ENCODE data around the gene NHLRC4. TPM values are rescaled to one million over a fixed set of nuclear protein-coding genes. Genes with fewer than 3 reads are reported as not detected.
"Not testable (repeated sequence)": the region's sequence is repeated elsewhere in the genome, so short reads cannot be mapped to it uniquely, and the experiment has no call there.

Gene NHLRC4
- total RNA-seq, 4 donors from 2014 or later, result 0.49 to 1.0 (median 0.57) TPM

GRCh38 chr16:593807-594206 is 27.0 kb downstream of the NHLRC4 start:
- WGBS, 2 donors, result 50 to 62% methylated on average over 16 of the region's 16 CpGs
- TF ChIP-seq CTCF (IDR thresholded peaks at IDR 0.05) (no peak), POLR2A (IDR thresholded peaks at IDR 0.05) (no peak)
- no peak overlapping the region for H3K4me3 ChIP-seq (ENCODE audit: low read depth, poor library complexity, severe bottlenecking)
- no peak for DNase-seq (ENCODE audit: low spot score in 2 of 2)
- intact Hi-C loops (cut with DNase I; ENCODE audit: low total_unique reads), result no loop called here

GRCh38 chr16:595094-595528 is 28.3 kb downstream of the NHLRC4 start:
- TF ChIP-seq POLR2A (IDR thresholded peaks at IDR 0.05), result no peak
- intact Hi-C loops (cut with DNase I; ENCODE audit: low total_unique reads), result no loop called here
- no peak for DNase-seq (ENCODE audit: low spot score in 2 of 2)
- 72 to 73% methylated on average over 11 to 18 of the region's 18 CpGs for WGBS, 2 donors
- H3K4me3 ChIP-seq (ENCODE audit: low read depth, poor library complexity, severe bottlenecking), result no peak overlapping the region

GRCh38 chr16:595942-596735 is 29.3 kb downstream of the NHLRC4 start:
- intact Hi-C loops (cut with DNase I; ENCODE audit: low total_unique reads), result no loop called here
- TF ChIP-seq CTCF (IDR thresholded peaks at IDR 0.05), result no peak
- TF ChIP-seq POLR2A (IDR thresholded peaks at IDR 0.05), result no peak
- H3K4me3 ChIP-seq (ENCODE audit: low read depth, poor library complexity, severe bottlenecking), result no peak overlapping the region
- no peak for DNase-seq (ENCODE audit: low spot score in 2 of 2)
- 75 to 90% methylated on average over 34 of the region's 34 CpGs for WGBS, 2 donors

- 93 to 97% methylated on average over 12 of the region's 12 CpGs for WGBS, 2 donors
- DNase-seq (ENCODE audit: low spot score in 2 of 2), result no peak
- no peak overlapping the region for H3K4me3 ChIP-seq (ENCODE audit: low read depth, poor library complexity, severe bottlenecking)
- intact Hi-C loops (cut with DNase I; ENCODE audit: low total_unique reads), result no loop called here
- no peak for TF ChIP-seq POLR2A (IDR thresholded peaks at IDR 0.05)
- no peak for TF ChIP-seq CTCF (IDR thresholded peaks at IDR 0.05)
Observed at GRCh38 chr16:596736-597060, 29.9 kb downstream of the NHLRC4 start.

- WGBS, 2 donors, result 91 to 94% methylated on average over 4 to 7 of the region's 7 CpGs
- intact Hi-C loops (cut with DNase I; ENCODE audit: low total_unique reads); DNase-seq (ENCODE audit: low spot score in 2 of 2); H3K4me3 ChIP-seq (ENCODE audit: low read depth, poor library complexity, severe bottlenecking): not testable (repeated sequence)
Observed at GRCh38 chr16:597655-598054, 30.9 kb downstream of the NHLRC4 start.

GRCh38 chr16:598823-599739 is 32.3 kb downstream of the NHLRC4 start:
- intact Hi-C loops (cut with DNase I; ENCODE audit: low total_unique reads), result no loop called here
- WGBS, 2 donors, result 97% methylated on average over 40 to 43 of the region's 43 CpGs
- TF ChIP-seq CTCF (IDR thresholded peaks at IDR 0.05) (no peak), POLR2A (IDR thresholded peaks at IDR 0.05) (no peak)
- DNase-seq (ENCODE audit: low spot score in 2 of 2), result no peak
- no peak overlapping the region for H3K4me3 ChIP-seq (ENCODE audit: low read depth, poor library complexity, severe bottlenecking)

Data from lower leg skin (tissue), 4 donors.